Pulmonary artery endothelial cell (primary cell): ENCODE data around the gene TMEM273. TPM values are rescaled to one million over a fixed set of nuclear protein-coding genes. Genes with fewer than 3 reads are reported as not detected.

ENCODE experiments used
- DNase-seq: peaks from one replicate; pipeline ENCODE4 v3.0.0-alpha.2; 2011; ENCODE audit warnings: low read depth, low spot score
- total RNA-seq: library from RNA; depleted of rRNA; stranded (reverse); fragments of >200 nt; gene quantifications from 2 replicates; pipeline ENCODE4 v1.2.3, GENCODE V29; 2014

Gene TMEM273
- total RNA-seq: 0.78 and 1.3 TPM in 2 replicates

GRCh38 chr10:49187950-49188761 is at the start of gene TMEM273:
Gene TMEM273 (minus strand): TSS chr10:49188391. CDS start chr10:49188336, 55 bp downstream.
- DNase-seq: no peak

GRCh38 chr10:49237985-49238384 is 49.8 kb upstream of the TMEM273 start:
- DNase-seq: no peak

- DNase-seq: no peak
Observed at GRCh38 chr10:49235392-49235791, 47.2 kb upstream of the TMEM273 start.

GRCh38 chr10:49231086-49231820 is 43.1 kb upstream of the TMEM273 start:
- no peak for DNase-seq

GRCh38 chr10:49230004-49230403 is 41.8 kb upstream of the TMEM273 start:
- DNase-seq: no peak

GRCh38 chr10:49228677-49229076 is 40.5 kb upstream of the TMEM273 start:
- no peak for DNase-seq

- DNase-seq: no peak
Observed at GRCh38 chr10:49227406-49227805, 39.2 kb upstream of the TMEM273 start.

- no peak for DNase-seq
Observed at GRCh38 chr10:49226594-49226993, 38.4 kb upstream of the TMEM273 start.

GRCh38 chr10:49225218-49225876 is 37.2 kb upstream of the TMEM273 start:
- no peak for DNase-seq

GRCh38 chr10:49223205-49223604 is 35.0 kb upstream of the TMEM273 start:
- DNase-seq: no peak

GRCh38 chr10:49222170-49222569 is 34.0 kb upstream of the TMEM273 start:
- DNase-seq: no peak

GRCh38 chr10:49220679-49221078 is 32.5 kb upstream of the TMEM273 start:
- DNase-seq: no peak

- no peak for DNase-seq
Observed at GRCh38 chr10:49220031-49220430, 31.8 kb upstream of the TMEM273 start.

GRCh38 chr10:49219248-49219647 is 31.1 kb upstream of the TMEM273 start:
- no peak for DNase-seq

GRCh38 chr10:49218480-49218879 is 30.3 kb upstream of the TMEM273 start:
- no peak for DNase-seq

GRCh38 chr10:49217645-49218044 is 29.5 kb upstream of the TMEM273 start:
- no peak for DNase-seq

- DNase-seq: no peak
Observed at GRCh38 chr10:49213211-49213610, 25.0 kb upstream of the TMEM273 start.

- DNase-seq: no peak
Observed at GRCh38 chr10:49212783-49213182, 24.6 kb upstream of the TMEM273 start.

- DNase-seq: no peak
Observed at GRCh38 chr10:49212076-49212475, 23.9 kb upstream of the TMEM273 start.

GRCh38 chr10:49208996-49209395 is 20.8 kb upstream of the TMEM273 start:
- DNase-seq: no peak

GRCh38 chr10:49207936-49208487 is 19.8 kb upstream of the TMEM273 start:
- DNase-seq: no peak

- no peak for DNase-seq
Observed at GRCh38 chr10:49207113-49207512, 18.9 kb upstream of the TMEM273 start.
